ENCODE results near the gene IQGAP1. TPM values are rescaled to one million over a fixed set of nuclear protein-coding genes. Genes with fewer than 3 reads are reported as not detected.
A peak's percentile ranks its signal among the peaks of the same experiment; 100 is the strongest.
"Not testable (repeated sequence)": the region's sequence is repeated elsewhere in the genome, so short reads cannot be mapped to it uniquely, and the experiment has no call there.

The IQGAP1 gene
- total RNA-seq, 1 experiment from 2014 or later = 106 TPM

GRCh38 chr15:90407871-90408317 lies 19.9 kb downstream of the IQGAP1 start (continued):
- TF ChIP-seq, protein P1, sequence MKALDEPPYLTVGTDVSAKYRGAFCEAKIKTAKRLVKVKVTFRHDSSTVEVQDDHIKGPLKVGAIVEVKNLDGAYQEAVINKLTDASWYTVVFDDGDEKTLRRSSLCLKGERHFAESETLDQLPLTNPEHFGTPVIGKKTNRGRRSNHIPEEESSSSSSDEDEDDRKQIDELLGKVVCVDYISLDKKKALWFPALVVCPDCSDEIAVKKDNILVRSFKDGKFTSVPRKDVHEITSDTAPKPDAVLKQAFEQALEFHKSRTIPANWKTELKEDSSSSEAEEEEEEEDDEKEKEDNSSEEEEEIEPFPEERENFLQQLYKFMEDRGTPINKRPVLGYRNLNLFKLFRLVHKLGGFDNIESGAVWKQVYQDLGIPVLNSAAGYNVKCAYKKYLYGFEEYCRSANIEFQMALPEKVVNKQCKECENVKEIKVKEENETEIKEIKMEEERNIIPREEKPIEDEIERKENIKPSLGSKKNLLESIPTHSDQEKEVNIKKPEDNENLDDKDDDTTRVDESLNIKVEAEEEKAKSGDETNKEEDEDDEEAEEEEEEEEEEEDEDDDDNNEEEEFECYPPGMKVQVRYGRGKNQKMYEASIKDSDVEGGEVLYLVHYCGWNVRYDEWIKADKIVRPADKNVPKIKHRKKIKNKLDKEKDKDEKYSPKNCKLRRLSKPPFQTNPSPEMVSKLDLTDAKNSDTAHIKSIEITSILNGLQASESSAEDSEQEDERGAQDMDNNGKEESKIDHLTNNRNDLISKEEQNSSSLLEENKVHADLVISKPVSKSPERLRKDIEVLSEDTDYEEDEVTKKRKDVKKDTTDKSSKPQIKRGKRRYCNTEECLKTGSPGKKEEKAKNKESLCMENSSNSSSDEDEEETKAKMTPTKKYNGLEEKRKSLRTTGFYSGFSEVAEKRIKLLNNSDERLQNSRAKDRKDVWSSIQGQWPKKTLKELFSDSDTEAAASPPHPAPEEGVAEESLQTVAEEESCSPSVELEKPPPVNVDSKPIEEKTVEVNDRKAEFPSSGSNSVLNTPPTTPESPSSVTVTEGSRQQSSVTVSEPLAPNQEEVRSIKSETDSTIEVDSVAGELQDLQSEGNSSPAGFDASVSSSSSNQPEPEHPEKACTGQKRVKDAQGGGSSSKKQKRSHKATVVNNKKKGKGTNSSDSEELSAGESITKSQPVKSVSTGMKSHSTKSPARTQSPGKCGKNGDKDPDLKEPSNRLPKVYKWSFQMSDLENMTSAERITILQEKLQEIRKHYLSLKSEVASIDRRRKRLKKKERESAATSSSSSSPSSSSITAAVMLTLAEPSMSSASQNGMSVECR (CRISPR knock-in tag; IDR thresholded peaks at IDR 0.05; ENCODE audit: borderline replicate concordance) = no peak
- TF ChIP-seq ATF6 (CRISPR knock-in tag; IDR thresholded peaks at IDR 0.05) (no peak), HMGA2 (CRISPR knock-in tag; IDR thresholded peaks at IDR 0.05) (no peak), SP1 (CRISPR knock-in tag; conservative IDR thresholded peaks at IDR 0.05) (no peak), NR3C1 (CRISPR knock-in tag; conservative IDR thresholded peaks at IDR 0.05; ENCODE audit: low read depth) (no peak), ZNF317 (CRISPR knock-in tag; IDR thresholded peaks at IDR 0.05; ENCODE audit: borderline replicate concordance, low read depth) (no peak)

DNA sequence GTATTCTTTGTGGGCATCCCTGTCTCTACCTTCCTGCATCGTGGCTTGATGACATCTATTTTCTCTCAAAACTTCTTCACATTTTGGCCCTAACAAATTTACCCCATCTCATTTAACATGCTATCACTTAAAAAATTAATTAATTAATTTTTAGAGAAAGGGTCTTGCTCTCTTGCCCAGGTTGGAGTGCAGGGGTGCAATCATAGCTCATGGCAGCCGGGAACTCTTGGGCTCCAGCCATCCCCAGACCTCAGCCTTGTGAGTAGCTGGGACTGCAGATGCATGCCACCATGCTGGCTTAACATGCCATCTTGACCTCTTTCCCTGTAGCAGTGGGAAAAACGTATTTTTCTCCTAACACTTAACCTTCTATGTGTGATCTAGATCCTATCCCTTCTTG lies 20.6 kb downstream of the IQGAP1 start:
- TF ChIP-seq ZNF232 (CRISPR knock-in tag; IDR thresholded peaks at IDR 0.05) (no peak), EMX1 (CRISPR knock-in tag; IDR thresholded peaks at IDR 0.05) (no peak), JUN (CRISPR knock-in tag; IDR thresholded peaks at IDR 0.05) (no peak), AFF4 (CRISPR knock-in tag; IDR thresholded peaks at IDR 0.05; ENCODE audit: borderline replicate concordance) (no peak), ZNF121 (CRISPR knock-in tag; IDR thresholded peaks at IDR 0.05) (0 out of 2 replicates have a peak, but pooled peaks have one; percentile 42), FOXJ3 (CRISPR knock-in tag; IDR thresholded peaks at IDR 0.05; ENCODE audit: borderline replicate concordance) (no peak)
- TF ChIP-seq, protein P2, sequence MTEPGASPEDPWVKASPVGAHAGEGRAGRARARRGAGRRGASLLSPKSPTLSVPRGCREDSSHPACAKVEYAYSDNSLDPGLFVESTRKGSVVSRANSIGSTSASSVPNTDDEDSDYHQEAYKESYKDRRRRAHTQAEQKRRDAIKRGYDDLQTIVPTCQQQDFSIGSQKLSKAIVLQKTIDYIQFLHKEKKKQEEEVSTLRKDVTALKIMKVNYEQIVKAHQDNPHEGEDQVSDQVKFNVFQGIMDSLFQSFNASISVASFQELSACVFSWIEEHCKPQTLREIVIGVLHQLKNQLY (CRISPR knock-in tag; IDR thresholded peaks at IDR 0.05) = no peak
- TF ChIP-seq, protein P3, sequence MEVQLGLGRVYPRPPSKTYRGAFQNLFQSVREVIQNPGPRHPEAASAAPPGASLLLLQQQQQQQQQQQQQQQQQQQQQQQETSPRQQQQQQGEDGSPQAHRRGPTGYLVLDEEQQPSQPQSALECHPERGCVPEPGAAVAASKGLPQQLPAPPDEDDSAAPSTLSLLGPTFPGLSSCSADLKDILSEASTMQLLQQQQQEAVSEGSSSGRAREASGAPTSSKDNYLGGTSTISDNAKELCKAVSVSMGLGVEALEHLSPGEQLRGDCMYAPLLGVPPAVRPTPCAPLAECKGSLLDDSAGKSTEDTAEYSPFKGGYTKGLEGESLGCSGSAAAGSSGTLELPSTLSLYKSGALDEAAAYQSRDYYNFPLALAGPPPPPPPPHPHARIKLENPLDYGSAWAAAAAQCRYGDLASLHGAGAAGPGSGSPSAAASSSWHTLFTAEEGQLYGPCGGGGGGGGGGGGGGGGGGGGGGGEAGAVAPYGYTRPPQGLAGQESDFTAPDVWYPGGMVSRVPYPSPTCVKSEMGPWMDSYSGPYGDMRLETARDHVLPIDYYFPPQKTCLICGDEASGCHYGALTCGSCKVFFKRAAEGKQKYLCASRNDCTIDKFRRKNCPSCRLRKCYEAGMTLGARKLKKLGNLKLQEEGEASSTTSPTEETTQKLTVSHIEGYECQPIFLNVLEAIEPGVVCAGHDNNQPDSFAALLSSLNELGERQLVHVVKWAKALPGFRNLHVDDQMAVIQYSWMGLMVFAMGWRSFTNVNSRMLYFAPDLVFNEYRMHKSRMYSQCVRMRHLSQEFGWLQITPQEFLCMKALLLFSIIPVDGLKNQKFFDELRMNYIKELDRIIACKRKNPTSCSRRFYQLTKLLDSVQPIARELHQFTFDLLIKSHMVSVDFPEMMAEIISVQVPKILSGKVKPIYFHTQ (CRISPR knock-in tag; IDR thresholded peaks at IDR 0.05) = no peak
- TF ChIP-seq, protein P4, sequence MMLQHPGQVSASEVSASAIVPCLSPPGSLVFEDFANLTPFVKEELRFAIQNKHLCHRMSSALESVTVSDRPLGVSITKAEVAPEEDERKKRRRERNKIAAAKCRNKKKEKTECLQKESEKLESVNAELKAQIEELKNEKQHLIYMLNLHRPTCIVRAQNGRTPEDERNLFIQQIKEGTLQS (CRISPR knock-in tag; conservative IDR thresholded peaks at IDR 0.05) = no peak
- ATAC-seq (no peak), DNase-seq (ENCODE audit: low spot score) (no peak)
- H3K27ac Mint-ChIP-seq = no peak overlapping the region
- peaks cover 13% of the 10 kb centered on the region for H3K36me3 Mint-ChIP-seq
- CTCF ChIA-PET = interaction anchor here (1.2 kb wide), 1 partner anchor 89 kb away, joined by 7 read pairs; no protein-coding TSS in a partner anchor
- H3K9me3 Mint-ChIP-seq = peaks cover 8% of the 10 kb centered on the region
- H3K27me3 Mint-ChIP-seq (ENCODE audit: low read depth) = no peaks in the 10 kb centered on the region
- POLR2A ChIA-PET = interaction anchor here (0.6 kb wide), 1 partner anchor 72 kb away, joined by 5 read pairs; no protein-coding TSS in a partner anchor
- H3K4me1 Mint-ChIP-seq = peaks cover 75% of the 10 kb centered on the region
- H3K4me3 Mint-ChIP-seq = no peak overlapping the region

DNA sequence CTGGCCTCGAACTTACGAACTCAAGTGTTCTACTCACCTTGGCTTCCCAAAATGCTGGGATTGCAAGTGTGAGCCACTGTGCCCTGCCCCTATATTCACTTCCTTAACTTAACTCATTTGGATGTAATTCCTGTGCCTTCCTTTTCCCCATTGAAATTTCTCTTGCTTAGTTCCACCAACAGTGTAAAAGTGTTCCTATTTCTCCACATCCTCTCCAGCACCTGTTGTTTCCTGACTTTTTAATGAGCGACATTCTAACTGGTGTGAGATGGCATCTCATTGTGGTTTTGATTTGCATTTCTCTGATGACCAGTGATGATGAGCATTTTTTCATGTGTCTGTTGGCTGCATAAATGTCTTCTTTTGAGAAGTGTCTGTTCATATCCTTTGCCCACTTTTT lies 21.5 kb downstream of the IQGAP1 start:
- H3K9me3 Mint-ChIP-seq; CTCF ChIA-PET; H3K4me3 Mint-ChIP-seq; DNase-seq (ENCODE audit: low spot score); H3K27me3 Mint-ChIP-seq (ENCODE audit: low read depth); ATAC-seq; POLR2A ChIA-PET: not testable (repeated sequence)
- Mint-ChIP-seq H3K4me1 (peaks cover 74% of the 10 kb centered on the region), H3K36me3 (peaks cover 13% of the 10 kb centered on the region), H3K27ac (0 out of 2 replicates have a peak overlapping the region, but pooled peaks have one; percentile 58)

GRCh38 chr15:90410316-90410715 lies 22.3 kb downstream of the IQGAP1 start:
- POLR2A ChIA-PET; DNase-seq (ENCODE audit: low spot score); H3K4me3 Mint-ChIP-seq; H3K27ac Mint-ChIP-seq; H3K27me3 Mint-ChIP-seq (ENCODE audit: low read depth); H3K9me3 Mint-ChIP-seq; CTCF ChIA-PET; ATAC-seq: not testable (repeated sequence)
- peaks cover 13% of the 10 kb centered on the region for H3K36me3 Mint-ChIP-seq
- peaks cover 71% of the 10 kb centered on the region for H3K4me1 Mint-ChIP-seq

All from WTC11 (cell line).